H9 (cell line): ENCODE data around the gene TRMT6. TPM values are rescaled to one million over a fixed set of nuclear protein-coding genes. Genes with fewer than 3 reads are reported as not detected.

Experiments used
- DNase-seq: peaks from one replicate; pipeline ENCODE4 v3.0.0-alpha.2; 2017
- H2AFZ ChIP-seq: one replicate; pipeline ENCODE4 v1.6.1; 2013; ENCODE audit warnings: mild to moderate bottlenecking, low read length, control low read depth, moderate library complexity
- H2AK5ac ChIP-seq: 2 replicates; pipeline ENCODE4 v1.6.1; 2013; ENCODE audit warnings: low read length, control low read depth, mixed read lengths; ENCODE audit not compliant: insufficient read length
- H2BK120ac ChIP-seq: one replicate; pipeline ENCODE4 v1.6.1; 2013; ENCODE audit warnings: low read depth, mild to moderate bottlenecking, low read length, control low read depth, inconsistent platforms; ENCODE audit not compliant: poor library complexity, severe bottlenecking
- H2BK12ac ChIP-seq: 2 replicates; pipeline ENCODE4 v1.6.1; 2013; ENCODE audit warnings: low read length, control low read depth, mixed read lengths, low read depth; ENCODE audit not compliant: insufficient read length
- H2BK15ac ChIP-seq: 2 replicates; pipeline ENCODE4 v1.6.1; 2013; ENCODE audit warnings: low read depth, low read length, control low read depth
- H2BK20ac ChIP-seq: one replicate; pipeline ENCODE4 v1.6.1; 2013; ENCODE audit warnings: low read depth, mild to moderate bottlenecking, low read length, control low read depth, inconsistent platforms; ENCODE audit not compliant: poor library complexity, severe bottlenecking
- H2BK5ac ChIP-seq: 2 replicates; pipeline ENCODE4 v1.6.1; 2013; ENCODE audit warnings: low read length, control low read depth, mixed read lengths; ENCODE audit not compliant: insufficient read length
- H3K14ac ChIP-seq: 2 replicates; pipeline ENCODE4 v1.6.1; 2013; ENCODE audit warnings: low read length, control low read depth; ENCODE audit not compliant: insufficient read depth
- H3K18ac ChIP-seq: 2 replicates; pipeline ENCODE4 v1.6.1; 2013; ENCODE audit warnings: low read depth, mild to moderate bottlenecking, mixed read lengths, low read length, control low read depth; ENCODE audit not compliant: insufficient read length
- H3K23ac ChIP-seq: 2 replicates; pipeline ENCODE4 v1.6.1; 2013; ENCODE audit warnings: low read length, control low read depth, mixed read lengths, low read depth; ENCODE audit not compliant: insufficient read length
- H3K23me2 ChIP-seq: 2 replicates; pipeline ENCODE4 v1.6.1; 2013; ENCODE audit warnings: low read depth, mild to moderate bottlenecking, mixed read lengths, low read length, control low read depth; ENCODE audit not compliant: insufficient read length, poor library complexity, severe bottlenecking
- H3K27ac ChIP-seq: 2 replicates; pipeline ENCODE4 v1.5.1; 2013; ENCODE audit warnings: low read length, control low read depth, mixed read lengths, low read depth; ENCODE audit not compliant: insufficient read length
- H3K27me3 ChIP-seq: 2 replicates; pipeline ENCODE4 v1.6.1; 2013; ENCODE audit warnings: low read length, control low read depth, inconsistent platforms; ENCODE audit not compliant: insufficient read depth
- H3K4ac ChIP-seq: 2 replicates; pipeline ENCODE4 v1.6.1; 2013; ENCODE audit warnings: low read depth, mild to moderate bottlenecking, control low read depth, inconsistent platforms, low read length, moderate library complexity
- H3K4me1 ChIP-seq: 2 replicates; pipeline ENCODE4 v1.6.1; 2013; ENCODE audit warnings: low read length, control low read depth, inconsistent platforms; ENCODE audit not compliant: insufficient read depth
- H3K4me2 ChIP-seq: 2 replicates; pipeline ENCODE4 v1.6.1; 2013; ENCODE audit warnings: low read length, control low read depth, mixed read lengths; ENCODE audit not compliant: insufficient read length, insufficient read depth
- H3K56ac ChIP-seq: 2 replicates; pipeline ENCODE4 v1.6.1; 2013; ENCODE audit warnings: low read depth, mild to moderate bottlenecking, mixed read lengths, low read length, control low read depth; ENCODE audit not compliant: insufficient read length
- H3K79me1 ChIP-seq: 2 replicates; pipeline ENCODE4 v1.6.1; 2013; ENCODE audit warnings: low read depth, mild to moderate bottlenecking, moderate library complexity, low read length, control low read depth, inconsistent platforms; ENCODE audit not compliant: insufficient read depth, poor library complexity, severe bottlenecking
- H3K79me2 ChIP-seq: 2 replicates; pipeline ENCODE4 v1.6.1; 2013; ENCODE audit warnings: low read length, control low read depth, inconsistent platforms; ENCODE audit not compliant: insufficient read depth
- H3K9ac ChIP-seq: 2 replicates; pipeline ENCODE4 v1.6.1; 2013; ENCODE audit warnings: low read length, control low read depth, mixed read lengths; ENCODE audit not compliant: insufficient read length; ENCODE audit errors: extremely low read depth
- H3K9me3 ChIP-seq: one replicate; pipeline ENCODE4 v1.6.1; 2013; ENCODE audit warnings: low read depth, low read length, inconsistent platforms; ENCODE audit not compliant: control insufficient read depth
- H3T11ph ChIP-seq: one replicate; pipeline ENCODE4 v1.6.1; 2013; ENCODE audit warnings: mild to moderate bottlenecking, low read length, control low read depth, inconsistent platforms
- H4K20me1 ChIP-seq: one replicate; pipeline ENCODE4 v1.6.1; 2013; ENCODE audit not compliant: control insufficient read depth, insufficient read length, insufficient read depth
- H4K5ac ChIP-seq: 2 replicates; pipeline ENCODE4 v1.6.1; 2013; ENCODE audit warnings: low read depth, mild to moderate bottlenecking, mixed read lengths, low read length, control low read depth; ENCODE audit not compliant: insufficient read length
- H4K8ac ChIP-seq: replicated peaks from 2 replicates; pipeline ENCODE4 v1.6.1; 2013; ENCODE audit warnings: low read length, control low read depth, mixed read lengths, low read depth; ENCODE audit not compliant: insufficient read length
- H4K91ac ChIP-seq: 2 replicates; pipeline ENCODE4 v1.6.1; 2013; ENCODE audit warnings: low read depth, mild to moderate bottlenecking, moderate library complexity, mixed read lengths, low read length, control low read depth; ENCODE audit not compliant: insufficient read length
- H3K27ac Mint-ChIP-seq, 3 experiments: 2 replicates in 2 of 3; 3 replicates in 1 of 3; pipeline ENCODE4 v1.8.0; 2020 to 2021; ENCODE audit warnings: mixed read lengths in 3 of 3, mild to moderate bottlenecking in 1 of 3, moderate library complexity in 1 of 3
- H3K27me3 Mint-ChIP-seq: 2 replicates; pipeline ENCODE4 v1.8.0; 2021; ENCODE audit warnings: low read depth, mild to moderate bottlenecking, moderate library complexity, mixed read lengths
- H3K36me3 Mint-ChIP-seq, 3 experiments: 2 replicates in 2 of 3; 3 replicates in 1 of 3; pipeline ENCODE4 v1.8.0; 2020 to 2021; ENCODE audit warnings: low read depth in 3 of 3, mixed read lengths in 3 of 3; ENCODE audit not compliant: insufficient read depth in 1 of 3
- H3K4me1 Mint-ChIP-seq, 2 experiments: 2 replicates each; pipeline ENCODE4 v1.8.0; 2020; ENCODE audit warnings: mixed read lengths in 2 of 2
- H3K4me3 Mint-ChIP-seq, 2 experiments: 2 replicates in 1 of 2; 3 replicates in 1 of 2; pipeline ENCODE4 v1.8.0; 2020 to 2021; ENCODE audit warnings: mild to moderate bottlenecking in 2 of 2, mixed read lengths in 2 of 2, moderate library complexity in 1 of 2
- H3K9me3 Mint-ChIP-seq, 2 experiments: 2 replicates in 1 of 2; 3 replicates in 1 of 2; pipeline ENCODE4 v1.8.0; 2020; ENCODE audit warnings: mild to moderate bottlenecking in 2 of 2, mixed read lengths in 2 of 2, moderate library complexity in 1 of 2
- WGBS: extraction: QIAGEN DNeasy Blood & Tissue Kit; methylation state at CpG from one replicate; pipeline ENCODE4 v1.1.7; 2013; ENCODE audit warnings: missing lambda C conversion rate, low lambda C conversion rate, mixed read lengths; ENCODE audit not compliant: insufficient read length; ENCODE audit errors: extremely low coverage; 5-methylcytosine and 5-hydroxymethylcytosine counted together
- total RNA-seq: library from RNA; stranded (reverse); gene quantifications from 2 replicates; pipeline ENCODE4 v1.2.1, GENCODE V29; 2021
- TF ChIP-seq, protein P1 (sequence below): fragments of 200-600 bp; sonication (generic); conservative IDR thresholded peaks from 3 replicates; pipeline ENCODE4 v1.8.0; 2021; ENCODE audit warnings: antibody characterized with exemption, mild to moderate bottlenecking

Gene TRMT6
- total RNA-seq, 1 experiment from 2014 or later = 34.4 TPM

DNA sequence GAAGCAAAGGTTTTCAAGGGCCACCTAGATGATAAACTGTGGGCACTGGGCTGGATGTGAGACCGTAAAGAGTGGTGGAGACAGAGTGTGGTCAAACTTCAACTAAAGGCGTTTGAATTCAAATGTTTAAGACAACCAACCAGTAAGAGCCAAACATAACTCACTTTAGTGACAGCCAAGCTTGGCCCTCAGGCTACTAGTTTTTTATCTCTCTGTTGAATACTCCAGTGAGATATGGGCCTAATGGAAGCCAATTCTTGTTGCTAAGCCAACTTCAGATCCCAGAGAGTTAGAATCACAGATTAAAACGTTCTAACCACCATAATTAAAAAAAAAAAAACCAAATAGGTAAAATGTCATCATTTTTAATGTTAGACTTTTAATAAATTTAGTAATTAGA is 57.3 kb downstream of the TRMT6 start:
- no peak overlapping the region for H4K8ac ChIP-seq
- H3K4me2 ChIP-seq = no peak overlapping the region
- Mint-ChIP-seq H3K36me3 (no peaks in the 10 kb centered on the region), H3K27ac (no peak overlapping the region), H3K4me3 (no peak overlapping the region), H3K9me3 (no peaks in the 10 kb centered on the region; a peak in 1 of 5 replicates), H3K27me3 (peaks cover 19% of the 10 kb centered on the region), H3K4me1 (no peaks in the 10 kb centered on the region)
- no peak overlapping the region for H2BK12ac ChIP-seq
- TF ChIP-seq, protein P1, sequence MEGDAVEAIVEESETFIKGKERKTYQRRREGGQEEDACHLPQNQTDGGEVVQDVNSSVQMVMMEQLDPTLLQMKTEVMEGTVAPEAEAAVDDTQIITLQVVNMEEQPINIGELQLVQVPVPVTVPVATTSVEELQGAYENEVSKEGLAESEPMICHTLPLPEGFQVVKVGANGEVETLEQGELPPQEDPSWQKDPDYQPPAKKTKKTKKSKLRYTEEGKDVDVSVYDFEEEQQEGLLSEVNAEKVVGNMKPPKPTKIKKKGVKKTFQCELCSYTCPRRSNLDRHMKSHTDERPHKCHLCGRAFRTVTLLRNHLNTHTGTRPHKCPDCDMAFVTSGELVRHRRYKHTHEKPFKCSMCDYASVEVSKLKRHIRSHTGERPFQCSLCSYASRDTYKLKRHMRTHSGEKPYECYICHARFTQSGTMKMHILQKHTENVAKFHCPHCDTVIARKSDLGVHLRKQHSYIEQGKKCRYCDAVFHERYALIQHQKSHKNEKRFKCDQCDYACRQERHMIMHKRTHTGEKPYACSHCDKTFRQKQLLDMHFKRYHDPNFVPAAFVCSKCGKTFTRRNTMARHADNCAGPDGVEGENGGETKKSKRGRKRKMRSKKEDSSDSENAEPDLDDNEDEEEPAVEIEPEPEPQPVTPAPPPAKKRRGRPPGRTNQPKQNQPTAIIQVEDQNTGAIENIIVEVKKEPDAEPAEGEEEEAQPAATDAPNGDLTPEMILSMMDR = no peak
- no CpG with 5 or more reads among the region's 3 CpGs for WGBS
- no peak overlapping the region for H3K27ac ChIP-seq
- DNase-seq = no peak
- H3K9ac ChIP-seq = no peak overlapping the region
- H3K79me2 ChIP-seq = no peaks in the 10 kb centered on the region; the same call in 1 of the 2 replicates
- no peaks in the 10 kb centered on the region for H3K4me1 ChIP-seq
- H2BK15ac ChIP-seq = no peak overlapping the region
- H2BK5ac ChIP-seq = no peak overlapping the region
- H3K23me2 ChIP-seq = no peaks in the 10 kb centered on the region
- no peaks in the 10 kb centered on the region for H3K79me1 ChIP-seq
- H2AFZ ChIP-seq = no peak overlapping the region
- no peak overlapping the region for H4K91ac ChIP-seq
- no peak overlapping the region for H3K23ac ChIP-seq
- no peak overlapping the region for H2AK5ac ChIP-seq
- H2BK20ac ChIP-seq = no peak overlapping the region
- H3T11ph ChIP-seq = no peak overlapping the region
- no peak overlapping the region for H3K14ac ChIP-seq
- no peak overlapping the region for H4K5ac ChIP-seq
- H4K20me1 ChIP-seq = no peaks in the 10 kb centered on the region
- H3K4ac ChIP-seq = no peak overlapping the region
- no peaks in the 10 kb centered on the region for H3K9me3 ChIP-seq
- no peaks in the 10 kb centered on the region for H3K27me3 ChIP-seq
- no peak overlapping the region for H2BK120ac ChIP-seq
- H3K18ac ChIP-seq = no peak overlapping the region
- no peak overlapping the region for H3K56ac ChIP-seq
